OCI-LY3 (cell line): ENCODE measurements around the gene CYB5R3.
"Not testable (repeated sequence)": the region's sequence is repeated elsewhere in the genome, so short reads cannot be mapped to it uniquely, and the experiment has no call there.

ENCODE experiments used
- EZH2phosphoT487 ChIP-seq: fragments of 200-600 bp; shearing (Covaris generic); IDR thresholded peaks from 2 replicates; pipeline ENCODE4 v1.6.1; 2018; ENCODE audit warnings: antibody characterized with exemption, mixed run types, low read depth
- TF ChIP-seq, protein P1 (sequence below): fragments of 200-600, 300-600 bp; sonication (generic); IDR thresholded peaks from 2 replicates; pipeline ENCODE4 v1.5.1; 2014; ENCODE audit warnings: antibody characterized with exemption, low read length, low read depth

DNA sequence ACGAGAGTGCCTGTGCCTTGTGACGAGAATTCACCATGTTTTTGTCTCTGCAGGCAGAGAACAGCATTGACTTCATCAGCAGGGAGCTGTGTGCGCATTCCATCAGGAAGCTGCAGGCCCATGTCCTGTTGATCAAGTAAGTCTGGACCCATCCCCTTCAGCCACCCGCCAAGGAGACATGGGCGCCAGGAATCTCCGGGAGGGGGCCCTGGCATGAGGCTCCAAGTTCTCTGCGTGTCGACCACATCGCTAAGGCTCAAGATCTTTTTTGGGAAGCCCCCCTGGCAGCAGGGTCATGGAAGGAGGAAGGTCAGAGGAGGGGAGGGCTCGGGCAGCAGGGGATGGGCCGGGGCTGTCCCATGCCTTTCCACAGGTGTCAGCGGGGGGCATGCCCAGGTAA, 78.1 kb downstream of the CYB5R3 start:
- TF ChIP-seq, protein P1, sequence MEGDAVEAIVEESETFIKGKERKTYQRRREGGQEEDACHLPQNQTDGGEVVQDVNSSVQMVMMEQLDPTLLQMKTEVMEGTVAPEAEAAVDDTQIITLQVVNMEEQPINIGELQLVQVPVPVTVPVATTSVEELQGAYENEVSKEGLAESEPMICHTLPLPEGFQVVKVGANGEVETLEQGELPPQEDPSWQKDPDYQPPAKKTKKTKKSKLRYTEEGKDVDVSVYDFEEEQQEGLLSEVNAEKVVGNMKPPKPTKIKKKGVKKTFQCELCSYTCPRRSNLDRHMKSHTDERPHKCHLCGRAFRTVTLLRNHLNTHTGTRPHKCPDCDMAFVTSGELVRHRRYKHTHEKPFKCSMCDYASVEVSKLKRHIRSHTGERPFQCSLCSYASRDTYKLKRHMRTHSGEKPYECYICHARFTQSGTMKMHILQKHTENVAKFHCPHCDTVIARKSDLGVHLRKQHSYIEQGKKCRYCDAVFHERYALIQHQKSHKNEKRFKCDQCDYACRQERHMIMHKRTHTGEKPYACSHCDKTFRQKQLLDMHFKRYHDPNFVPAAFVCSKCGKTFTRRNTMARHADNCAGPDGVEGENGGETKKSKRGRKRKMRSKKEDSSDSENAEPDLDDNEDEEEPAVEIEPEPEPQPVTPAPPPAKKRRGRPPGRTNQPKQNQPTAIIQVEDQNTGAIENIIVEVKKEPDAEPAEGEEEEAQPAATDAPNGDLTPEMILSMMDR = not testable (repeated sequence)
- not testable (repeated sequence) for TF ChIP-seq EZH2phosphoT487
